SK-N-SH (cell line): ENCODE data around the gene BBS4. TPM values are rescaled to one million over a fixed set of nuclear protein-coding genes. Genes with fewer than 3 reads are reported as not detected.

ENCODE experiments used
- CTCF ChIA-PET: fragments of 300-600, 350-600 bp; formaldehyde crosslinking; extraction: SDS; loops from one replicate; lab custom pipeline; 2021; lab: Yijun Ruan, JAX
- POLR2A ChIA-PET: fragments of 350-600 bp; sonication (Branson Sonifier 250); formaldehyde crosslinking; extraction: SDS; loops from one replicate; lab custom pipeline; 2020; ENCODE audit warnings: antibody characterized with exemption, inconsistent platforms; lab: Yijun Ruan, JAX
- DNase-seq: peaks from one replicate; pipeline ENCODE4 v3.0.0; 2012
- H2AFZ ChIP-seq: fragments of 200-600 bp; sonication (generic); 2 replicates; pipeline ENCODE4 v1.8.1; 2016; ENCODE audit warnings: antibody characterized with exemption, mild to moderate bottlenecking, low read depth
- H3F3A ChIP-seq: fragments of 200-600 bp; sonication (generic); replicated peaks from 2 replicates; pipeline ENCODE3; 2016; ENCODE audit warnings: antibody characterized with exemption, mild to moderate bottlenecking; ENCODE audit not compliant: insufficient read depth
- H3K27ac ChIP-seq, 2 experiments: fragments of 200-500 bp in 1 of 2; fragments of 200-600 bp in 1 of 2; sonication (Bioruptor generic) in 1 of 2; sonication (generic), shearing (Covaris generic) in 1 of 2; 2 replicates each; pipeline versions ENCODE4 v1.5.1 to v1.6.1; 2014 to 2016; ENCODE audit warnings: low read depth in 2 of 2, inconsistent platforms in 1 of 2, low read length in 1 of 2, mild to moderate bottlenecking in 1 of 2, mixed read lengths in 1 of 2
- H3K27me3 ChIP-seq: fragments of 200-600 bp; sonication (generic), shearing (Covaris generic); 2 replicates; pipeline ENCODE4 v1.6.1; 2016; ENCODE audit warnings: mixed run types; ENCODE audit not compliant: insufficient read depth
- H3K36me3 ChIP-seq, 2 experiments: fragments of 200-500 bp in 1 of 2; fragments of 200-600 bp in 1 of 2; sonication (Bioruptor generic) in 1 of 2; sonication (generic) in 1 of 2; replicated peaks in 1 of 2; 2 replicates each; pipeline versions ENCODE3 to v1.5.1; 2014 to 2016; ENCODE audit warnings: low read length in 1 of 2, mild to moderate bottlenecking in 1 of 2; ENCODE audit not compliant: insufficient read depth in 2 of 2, control insufficient read depth in 1 of 2
- H3K4me1 ChIP-seq, 2 experiments: fragments of 200-500 bp in 1 of 2; fragments of 200-600 bp in 1 of 2; sonication (Bioruptor generic) in 1 of 2; sonication (generic), shearing (Covaris generic) in 1 of 2; 2 replicates each; pipeline versions ENCODE4 v1.5.1 to v1.6.1; 2014 to 2016; ENCODE audit warnings: low read depth in 1 of 2, low read length in 1 of 2, mixed run types in 1 of 2; ENCODE audit not compliant: insufficient read depth in 2 of 2, control insufficient read depth in 1 of 2
- H3K4me2 ChIP-seq: fragments of 200-600 bp; sonication (generic), shearing (Covaris generic); 2 replicates; pipeline ENCODE4 v1.6.1; 2017; ENCODE audit warnings: mixed run types
- H3K4me3 ChIP-seq, 2 experiments: fragments of 200-500 bp in 1 of 2; fragments of 200-600 bp in 1 of 2; sonication (Bioruptor generic) in 1 of 2; sonication (generic), shearing (Covaris generic) in 1 of 2; 2 replicates each; pipeline versions ENCODE4 v1.5.1 to v1.8.1; 2014 to 2016; ENCODE audit warnings: low read depth in 2 of 2, inconsistent platforms in 1 of 2, low read length in 1 of 2, mild to moderate bottlenecking in 1 of 2, mixed read lengths in 1 of 2, moderate library complexity in 1 of 2
- H3K79me2 ChIP-seq: fragments of 200-600 bp; sonication (generic); 2 replicates; pipeline ENCODE4 v1.8.1; 2017; ENCODE audit warnings: mild to moderate bottlenecking; ENCODE audit not compliant: insufficient read depth
- H3K9ac ChIP-seq: fragments of 200-600 bp; sonication (generic); 2 replicates; pipeline ENCODE4 v1.6.1; 2017; ENCODE audit warnings: mixed run types
- H3K9me2 ChIP-seq: fragments of 200-600 bp; sonication (generic); 2 replicates; pipeline ENCODE4 v1.6.1; 2017; ENCODE audit warnings: mixed run types
- H3K9me3 ChIP-seq: fragments of 200-600 bp; sonication (generic); 2 replicates; pipeline ENCODE4 v1.6.1; 2017; ENCODE audit warnings: mixed run types, mild to moderate bottlenecking, moderate library complexity
- H4K20me1 ChIP-seq: fragments of 200-600 bp; sonication (generic); 2 replicates; pipeline ENCODE4 v1.6.1; 2017; ENCODE audit warnings: mild to moderate bottlenecking, mixed run types; ENCODE audit not compliant: insufficient read depth
- EP300 ChIP-seq, 2 experiments: IDR thresholded peaks; 2 replicates each; pipeline versions ENCODE4 v1.4.0 to v1.6.1; 2012; ENCODE audit warnings: borderline replicate concordance in 1 of 2, low read depth in 1 of 2, low read length in 1 of 2
- FOSL2 ChIP-seq: IDR thresholded peaks from 2 replicates; pipeline ENCODE4 v1.4.0; 2012; ENCODE audit warnings: low read depth, mild to moderate bottlenecking, moderate library complexity, borderline replicate concordance
- FOXJ3 ChIP-seq: sonication (generic); formaldehyde crosslinking; IDR thresholded peaks from 2 replicates; pipeline ENCODE4 v1.5.1; 2020; ENCODE audit warnings: mild to moderate bottlenecking, missing genetic modification reagents
- FOXM1 ChIP-seq: IDR thresholded peaks from 2 replicates; pipeline ENCODE4 v1.4.0; 2012; ENCODE audit warnings: low read depth, mild to moderate bottlenecking
- GATA2 ChIP-seq: sonication (generic); formaldehyde crosslinking; IDR thresholded peaks from 2 replicates; pipeline ENCODE4 v1.5.0; 2020; ENCODE audit warnings: mild to moderate bottlenecking, missing genetic modification reagents
- IRF3 ChIP-seq: fragments of 150-350 bp; IDR thresholded peaks from 2 replicates; pipeline ENCODE4 v1.6.1; 2016; ENCODE audit warnings: mild to moderate bottlenecking, low read depth, low read length
- MAX ChIP-seq: IDR thresholded peaks from 2 replicates; pipeline ENCODE4 v1.4.0; 2012; ENCODE audit warnings: low read depth
- NFIC ChIP-seq: IDR thresholded peaks from 2 replicates; pipeline ENCODE4 v1.4.0; 2012; ENCODE audit warnings: borderline replicate concordance
- NRF1 ChIP-seq: IDR thresholded peaks from 2 replicates; pipeline ENCODE4 v1.6.1; 2012; ENCODE audit warnings: low read depth, mild to moderate bottlenecking, low read length
- PBX3 ChIP-seq: IDR thresholded peaks from 2 replicates; pipeline ENCODE4; 2012
- POLR2AphosphoS5 ChIP-seq: IDR thresholded peaks from 2 replicates; pipeline ENCODE4 v1.6.1; 2012; ENCODE audit warnings: low read depth, low read length
- RCOR1 ChIP-seq: fragments of 150-350 bp; IDR thresholded peaks from 2 replicates; pipeline ENCODE4 v1.6.1; 2017; ENCODE audit warnings: antibody characterized with exemption, low read length
- RFX5 ChIP-seq: IDR thresholded peaks from 2 replicates; pipeline ENCODE4 v1.6.1; 2012; ENCODE audit warnings: mild to moderate bottlenecking, improper control_type of control experiment, low read length
- SIN3A ChIP-seq: IDR thresholded peaks from 2 replicates; pipeline ENCODE4 v1.6.1; 2012; ENCODE audit warnings: low read depth, mild to moderate bottlenecking, low read length, moderate library complexity, borderline replicate concordance
- USF2 ChIP-seq: fragments of 150-350 bp; IDR thresholded peaks from 2 replicates; pipeline ENCODE4 v1.6.1; 2017; ENCODE audit warnings: antibody characterized with exemption, low read length, low read depth, borderline replicate concordance
- WGBS: methylation state at CpG from one replicate; pipeline ENCODE4 v1.1.6; 2017; ENCODE audit warnings: low lambda C conversion rate; 5-methylcytosine and 5-hydroxymethylcytosine counted together
- polyA plus RNA-seq, 3 experiments: library from polyadenylated mRNA; depleted of rRNA; stranded (reverse); fragments of >200 nt; gene quantifications; 2 replicates each; pipeline ENCODE4 v1.2.3, GENCODE V29; 2012
- TF ChIP-seq, protein P1 (sequence below): IDR thresholded peaks from 2 replicates; pipeline ENCODE4 v1.4.0; 2012; ENCODE audit warnings: low read depth, borderline replicate concordance

Gene BBS4
- polyA plus RNA-seq, 1 of the 3 experiments (the other 2 are of a cell fraction), result 18.5 TPM

GRCh38 chr15:72733941-72734738 lies 48.1 kb downstream of the BBS4 start:
- Histone ChIP-seq H3K79me2 (no peaks in the 10 kb centered on the region), H3K4me1 (no peaks in the 10 kb centered on the region), H3K9ac (no peak overlapping the region), H3K27me3 (no peaks in the 10 kb centered on the region), H3K9me3 (no peaks in the 10 kb centered on the region), H3K36me3 (peaks cover 32 to 54% of the 10 kb centered on the region in 2 experiments), H3K27ac (no peak overlapping the region), H3K9me2 (no peaks in the 10 kb centered on the region), H3F3A (no peaks in the 10 kb centered on the region), H2AFZ (no peak overlapping the region)
- no peak for DNase-seq
- 68% methylated on average over 2 of the region's 2 CpGs for WGBS
- POLR2A ChIA-PET, result no interaction called here
- no peak for TF ChIP-seq PBX3
- TF ChIP-seq IRF3, result no peak
- TF ChIP-seq EP300 (IDR thresholded peaks at IDR 0.05; ENCODE audit: borderline replicate concordance in 1 of 2, low read depth in 1 of 2, low read length in 1 of 2), result no peak
- no peak for TF ChIP-seq USF2
- no peak for TF ChIP-seq FOXJ3 (CRISPR knock-in tag)
- TF ChIP-seq, all 33 proteins: peak for 0
- CTCF ChIA-PET, result interaction anchor here (1.3 to 7.2 kb wide), 4 partner anchors 11 to 316 kb away, joined by 3 to 72 read pairs (median 4); no protein-coding TSS in a partner anchor
- H3K4me3 ChIP-seq, result no peak overlapping the region
- H3K4me2 ChIP-seq, result no peak overlapping the region
- no peaks in the 10 kb centered on the region for H4K20me1 ChIP-seq

GRCh38 chr15:72735111-72735510 lies 49.1 kb downstream of the BBS4 start:
- no peak for DNase-seq
- H3K79me2 ChIP-seq, result no peaks in the 10 kb centered on the region
- CTCF ChIA-PET, result interaction anchor here (1.3 to 7.2 kb wide), 4 partner anchors 12 to 530 kb away, joined by 3 to 72 read pairs (median 3); no protein-coding TSS in a partner anchor
- POLR2A ChIA-PET, result no interaction called here
- no peaks in the 10 kb centered on the region for H3K9me3 ChIP-seq
- no peaks in the 10 kb centered on the region for H3F3A ChIP-seq
- peaks cover 40 to 58% of the 10 kb centered on the region in 2 experiments for H3K36me3 ChIP-seq
- no peak overlapping the region for H3K4me2 ChIP-seq
- WGBS, result 93% methylated on average over 2 of the region's 2 CpGs
- no peak overlapping the region for H2AFZ ChIP-seq
- no peaks in the 10 kb centered on the region for H3K4me1 ChIP-seq
- H3K4me3 ChIP-seq, result no peak overlapping the region
- no peak overlapping the region for H3K27ac ChIP-seq
- no peak overlapping the region for H3K9ac ChIP-seq
- H3K9me2 ChIP-seq, result no peaks in the 10 kb centered on the region
- H3K27me3 ChIP-seq, result no peaks in the 10 kb centered on the region
- H4K20me1 ChIP-seq, result no peaks in the 10 kb centered on the region
- TF ChIP-seq USF2, result no peak
- TF ChIP-seq MAX, result no peak
- TF ChIP-seq POLR2AphosphoS5, result no peak
- no peak for TF ChIP-seq EP300 (IDR thresholded peaks at IDR 0.05; ENCODE audit: borderline replicate concordance in 1 of 2, low read depth in 1 of 2, low read length in 1 of 2)
- TF ChIP-seq RCOR1, result no peak
- TF ChIP-seq, protein P1, sequence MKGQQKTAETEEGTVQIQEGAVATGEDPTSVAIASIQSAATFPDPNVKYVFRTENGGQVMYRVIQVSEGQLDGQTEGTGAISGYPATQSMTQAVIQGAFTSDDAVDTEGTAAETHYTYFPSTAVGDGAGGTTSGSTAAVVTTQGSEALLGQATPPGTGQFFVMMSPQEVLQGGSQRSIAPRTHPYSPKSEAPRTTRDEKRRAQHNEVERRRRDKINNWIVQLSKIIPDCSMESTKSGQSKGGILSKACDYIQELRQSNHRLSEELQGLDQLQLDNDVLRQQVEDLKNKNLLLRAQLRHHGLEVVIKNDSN, result no peak
- TF ChIP-seq PBX3, result no peak
- no peak for TF ChIP-seq NRF1
- no peak for TF ChIP-seq RFX5
- no peak for TF ChIP-seq GATA2 (CRISPR knock-in tag)
- no peak for TF ChIP-seq IRF3
- no peak for TF ChIP-seq FOXM1
- no peak for TF ChIP-seq SIN3A
- no peak for TF ChIP-seq FOSL2
- no peak for TF ChIP-seq NFIC
- TF ChIP-seq FOXJ3 (CRISPR knock-in tag), result no peak
